Ascending aorta (tissue), 2 donors: ENCODE measurements around the gene BOLL. TPM values are rescaled to one million over a fixed set of nuclear protein-coding genes. Genes with fewer than 3 reads are reported as not detected.
"Not testable (repeated sequence)": the region's sequence is repeated elsewhere in the genome, so short reads cannot be mapped to it uniquely, and the experiment has no call there.

Experiments
- DNase-seq, 2 donors: peaks; one replicate each; pipeline ENCODE4 v3.0.0-alpha.2; 2019; ENCODE audit warnings: low spot score in 2 of 2
- H3K27ac ChIP-seq, 2 donors: fragments of 200-600 bp; sonication (generic); one replicate each; pipeline ENCODE4 v1.5.1; 2016 to 2017; ENCODE audit warnings: mild to moderate bottlenecking in 1 of 2
- H3K27me3 ChIP-seq: fragments of 200-600 bp; sonication (generic); one replicate; pipeline ENCODE4 v1.5.1; 2017
- H3K36me3 ChIP-seq, 2 donors: fragments of 200-600 bp; sonication (generic); one replicate each; pipeline ENCODE4 v1.5.1; 2016
- H3K4me1 ChIP-seq, 2 donors: fragments of 200-600 bp; sonication (generic); one replicate each; pipeline ENCODE4 v1.5.1; 2016 to 2017; ENCODE audit warnings: mild to moderate bottlenecking in 1 of 2
- H3K4me3 ChIP-seq, 2 donors: fragments of 200-600 bp; sonication (generic); one replicate each; pipeline ENCODE4 v1.5.1; 2016 to 2017; ENCODE audit warnings: mild to moderate bottlenecking in 1 of 2
- H3K9me3 ChIP-seq, 2 donors: fragments of 200-600 bp; sonication (generic); one replicate each; pipeline ENCODE4 v1.5.1; 2016
- intact Hi-C: fragments of 100-400 bp; cut with DNase I; formaldehyde crosslinking; loops from one replicate; pipeline ENCODE4 v1.15.1; 2023
- total RNA-seq: library from RNA; depleted of rRNA; stranded (reverse); fragments of >200 nt; gene quantifications from one replicate; pipeline ENCODE4 v1.1.0, GENCODE V29; 2016
- TF ChIP-seq, protein P1 (sequence below), 3 experiments: fragments of 200-600 bp in 2 of 3; fragments of 450-650 bp in 1 of 3; sonication (generic) in 2 of 3; IDR thresholded peaks; one replicate each; pipeline ENCODE4 v1.5.1; 2016 to 2019; ENCODE audit warnings: antibody characterized with exemption in 3 of 3, mild to moderate bottlenecking in 1 of 3, moderate library complexity in 1 of 3

The BOLL gene
- total RNA-seq, 1 donor from 2014 or later = not detected

DNA sequence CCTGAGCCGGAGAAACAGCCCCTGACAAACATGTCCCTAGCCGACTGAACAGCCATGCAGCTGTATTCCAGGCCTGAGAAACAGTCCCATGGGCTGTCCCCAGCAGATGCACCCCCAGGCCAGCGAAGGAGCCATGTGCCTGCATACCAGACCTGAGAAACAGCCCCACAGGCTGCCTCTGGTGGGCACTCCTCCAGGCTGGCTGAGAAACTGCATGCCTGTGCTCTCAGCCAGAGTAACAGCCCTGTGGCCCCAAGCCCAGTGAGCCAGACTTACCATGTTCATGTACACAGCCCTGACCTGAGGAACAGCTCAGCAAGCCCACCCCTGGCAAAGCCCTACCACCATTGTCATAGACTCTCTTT lies 24.8 kb downstream of the BOLL start:
- Histone ChIP-seq H3K4me1 (no peaks in the 10 kb centered on the region), H3K27ac (no peak overlapping the region), H3K36me3 (no peaks in the 10 kb centered on the region), H3K4me3 (no peak overlapping the region), H3K27me3 (no peaks in the 10 kb centered on the region), H3K9me3 (peaks cover 0 to 18% of the 10 kb centered on the region in 2 donors)
- DNase-seq = no peak
- intact Hi-C loops = no loop called here
- TF ChIP-seq, protein P1, sequence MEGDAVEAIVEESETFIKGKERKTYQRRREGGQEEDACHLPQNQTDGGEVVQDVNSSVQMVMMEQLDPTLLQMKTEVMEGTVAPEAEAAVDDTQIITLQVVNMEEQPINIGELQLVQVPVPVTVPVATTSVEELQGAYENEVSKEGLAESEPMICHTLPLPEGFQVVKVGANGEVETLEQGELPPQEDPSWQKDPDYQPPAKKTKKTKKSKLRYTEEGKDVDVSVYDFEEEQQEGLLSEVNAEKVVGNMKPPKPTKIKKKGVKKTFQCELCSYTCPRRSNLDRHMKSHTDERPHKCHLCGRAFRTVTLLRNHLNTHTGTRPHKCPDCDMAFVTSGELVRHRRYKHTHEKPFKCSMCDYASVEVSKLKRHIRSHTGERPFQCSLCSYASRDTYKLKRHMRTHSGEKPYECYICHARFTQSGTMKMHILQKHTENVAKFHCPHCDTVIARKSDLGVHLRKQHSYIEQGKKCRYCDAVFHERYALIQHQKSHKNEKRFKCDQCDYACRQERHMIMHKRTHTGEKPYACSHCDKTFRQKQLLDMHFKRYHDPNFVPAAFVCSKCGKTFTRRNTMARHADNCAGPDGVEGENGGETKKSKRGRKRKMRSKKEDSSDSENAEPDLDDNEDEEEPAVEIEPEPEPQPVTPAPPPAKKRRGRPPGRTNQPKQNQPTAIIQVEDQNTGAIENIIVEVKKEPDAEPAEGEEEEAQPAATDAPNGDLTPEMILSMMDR (IDR thresholded peaks at IDR 0.05) = no peak

DNA sequence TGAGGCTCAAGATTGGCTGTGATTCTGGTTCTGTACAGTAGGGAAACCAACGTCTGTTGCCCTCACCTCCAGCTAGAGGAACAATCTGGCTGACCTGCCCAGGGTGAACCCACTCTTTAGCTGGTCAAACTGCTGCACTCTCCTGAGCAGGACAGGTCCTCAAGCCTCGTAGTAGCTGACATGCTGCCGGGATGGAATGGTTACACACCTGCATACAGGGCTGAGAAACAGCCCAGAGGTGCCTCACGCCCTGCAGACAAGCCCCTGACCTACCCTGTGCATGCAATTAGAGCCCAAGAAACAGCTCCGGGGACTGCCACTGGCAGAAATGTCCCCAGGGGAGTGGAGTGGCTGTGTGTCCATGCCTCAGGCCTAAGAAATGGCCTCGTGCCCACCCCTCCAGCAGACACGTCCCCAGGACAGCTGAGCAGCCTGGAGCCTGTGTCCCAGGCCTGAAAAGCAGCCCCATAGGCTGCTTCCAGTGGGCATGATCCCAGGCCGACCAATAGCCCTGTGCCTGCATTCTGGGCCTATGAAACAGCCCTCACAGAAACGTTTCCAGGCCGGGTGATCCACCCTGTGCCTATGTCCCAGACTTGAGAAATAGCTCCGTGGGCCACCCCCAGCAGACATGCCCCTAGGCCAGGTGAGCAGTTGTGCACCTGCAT lies 25.4 kb downstream of the BOLL start:
- peaks cover 0 to 18% of the 10 kb centered on the region in 2 donors for H3K9me3 ChIP-seq
- no peaks in the 10 kb centered on the region for H3K27me3 ChIP-seq
- no peak for DNase-seq
- intact Hi-C loops = no loop called here
- no peaks in the 10 kb centered on the region for H3K4me1 ChIP-seq
- H3K36me3 ChIP-seq = no peaks in the 10 kb centered on the region
- TF ChIP-seq, protein P1 (IDR thresholded peaks at IDR 0.05) = no peak
- H3K4me3 ChIP-seq = no peak overlapping the region
- H3K27ac ChIP-seq = no peak overlapping the region

DNA sequence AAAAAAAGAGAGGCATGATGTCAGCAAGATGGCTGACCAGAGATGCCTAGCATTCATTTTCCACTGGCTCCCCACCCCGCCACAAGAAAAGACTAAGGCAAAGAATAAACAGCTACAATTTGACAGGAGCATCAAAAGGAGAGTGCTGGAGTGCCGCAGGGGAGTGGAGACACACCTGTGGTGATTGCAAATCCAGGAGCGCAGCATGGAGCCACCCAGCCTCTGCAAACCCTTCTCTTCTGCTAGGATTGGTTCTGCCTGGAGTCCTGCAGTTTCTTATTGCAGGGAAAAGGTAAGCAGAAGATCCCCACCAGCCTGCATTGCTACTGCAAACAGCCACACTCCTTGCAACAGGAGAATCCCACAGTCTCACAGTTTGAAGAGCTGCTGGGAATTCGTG lies 26.1 kb downstream of the BOLL start:
- Histone ChIP-seq H3K4me3 (no peak overlapping the region), H3K36me3 (no peaks in the 10 kb centered on the region), H3K27me3 (no peaks in the 10 kb centered on the region), H3K9me3 (peaks cover 0 to 18% of the 10 kb centered on the region in 2 donors), H3K4me1 (no peaks in the 10 kb centered on the region), H3K27ac (no peak overlapping the region)
- TF ChIP-seq, protein P1 (IDR thresholded peaks at IDR 0.05) = no peak
- DNase-seq = no peak
- intact Hi-C loops = no loop called here

DNA sequence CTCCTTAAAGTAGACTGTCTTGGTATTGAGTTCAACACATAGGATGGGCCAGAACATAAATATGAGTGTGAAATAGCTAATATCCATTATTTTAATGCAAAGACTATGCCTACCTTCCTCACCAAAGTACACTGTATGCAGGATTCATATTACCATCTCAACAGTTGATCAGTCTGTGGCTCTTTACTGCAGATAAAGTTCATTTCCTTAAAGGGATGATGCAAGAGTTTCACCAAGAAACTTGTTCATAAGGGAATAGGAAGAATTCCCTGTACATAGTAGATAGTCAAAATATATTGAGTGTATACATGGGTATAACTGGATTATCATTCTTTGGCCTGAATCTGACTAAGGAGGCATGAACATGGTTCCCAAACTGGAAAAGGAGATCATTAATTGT lies 44.9 kb downstream of the BOLL start:
- no peaks in the 10 kb centered on the region for H3K4me1 ChIP-seq
- TF ChIP-seq, protein P1 (IDR thresholded peaks at IDR 0.05) = no peak
- no peaks in the 10 kb centered on the region for H3K9me3 ChIP-seq
- no peak for DNase-seq
- intact Hi-C loops = no loop called here
- no peaks in the 10 kb centered on the region for H3K36me3 ChIP-seq
- no peaks in the 10 kb centered on the region for H3K27me3 ChIP-seq
- H3K4me3 ChIP-seq = no peak overlapping the region
- H3K27ac ChIP-seq = no peak overlapping the region

DNA sequence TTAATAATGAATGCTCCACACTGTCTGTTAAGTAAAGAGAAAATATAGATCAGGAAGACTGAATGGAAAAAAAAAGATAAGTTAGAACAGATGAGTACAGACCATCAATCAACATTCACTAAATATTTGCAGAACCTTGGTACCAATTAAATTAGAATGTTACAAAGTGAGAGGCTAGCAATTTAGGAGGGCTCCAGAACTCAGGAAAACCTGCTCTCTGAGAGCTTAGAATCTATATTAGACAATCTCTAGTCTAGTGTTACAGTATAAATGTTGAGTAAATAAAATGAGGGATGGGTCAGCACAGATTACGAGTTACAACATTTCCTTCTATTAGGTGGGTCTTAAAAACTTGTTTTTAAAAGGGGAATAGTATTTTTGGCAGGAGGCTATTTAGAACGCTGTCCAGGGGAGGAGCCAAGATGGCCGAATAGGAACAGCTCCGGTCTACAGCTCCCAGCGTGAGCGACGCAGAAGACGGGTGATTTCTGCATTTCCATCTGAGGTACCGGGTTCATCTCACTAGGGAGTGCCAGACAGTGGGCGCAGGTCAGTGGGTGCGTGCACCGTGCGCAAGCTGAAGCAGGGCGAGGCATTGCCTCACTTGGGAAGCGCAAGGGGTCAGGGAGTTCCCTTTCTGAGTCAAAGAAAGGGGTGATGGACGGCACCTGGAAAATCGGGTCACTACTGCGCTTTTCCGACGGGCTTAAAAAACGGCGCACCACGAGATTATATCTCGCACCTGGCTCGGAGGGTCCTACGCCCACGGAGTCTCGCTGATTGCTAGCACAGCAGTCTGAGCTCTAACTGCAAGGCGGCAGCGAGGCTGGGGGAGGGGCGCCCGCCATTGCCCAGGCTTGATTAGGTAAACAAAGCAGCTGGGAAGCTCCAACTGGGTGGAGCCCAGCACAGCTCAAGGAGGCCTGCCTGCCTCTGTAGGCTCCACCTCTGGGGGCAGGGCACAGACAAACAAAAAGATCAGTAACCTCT lies 56.3 kb downstream of the BOLL start:
- H3K36me3 ChIP-seq, H3K27ac ChIP-seq, H3K27me3 ChIP-seq, H3K4me3 ChIP-seq, DNase-seq, intact Hi-C loops, H3K4me1 ChIP-seq, H3K9me3 ChIP-seq: not testable (repeated sequence)

DNA sequence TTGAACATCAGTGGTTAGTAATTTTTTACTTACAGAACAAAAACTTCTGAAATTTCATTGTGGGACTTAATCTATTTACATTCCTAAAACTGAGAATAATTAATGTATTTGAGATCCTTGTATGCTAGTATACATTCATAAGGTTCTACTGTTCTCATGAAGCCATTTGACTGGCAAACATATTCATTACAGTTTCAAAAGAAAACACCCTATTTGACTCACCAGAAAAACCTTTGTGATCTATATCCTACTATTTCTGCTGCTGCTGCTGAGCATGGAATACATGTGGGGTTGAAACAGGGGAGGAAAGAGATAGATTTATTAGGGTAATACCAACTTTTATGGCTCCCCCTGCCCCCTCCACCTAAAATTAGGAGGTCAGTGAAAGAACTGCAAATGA lies 58.1 kb downstream of the BOLL start:
- Histone ChIP-seq H3K9me3 (peaks cover 0 to 5% of the 10 kb centered on the region in 2 donors), H3K27me3 (no peaks in the 10 kb centered on the region), H3K4me3 (no peak overlapping the region), H3K27ac (no peak overlapping the region), H3K36me3 (no peaks in the 10 kb centered on the region), H3K4me1 (no peaks in the 10 kb centered on the region)
- TF ChIP-seq, protein P1 (IDR thresholded peaks at IDR 0.05) = no peak
- DNase-seq = no peak
- intact Hi-C loops = no loop called here
